KBM-7 (cell line): ENCODE data around the gene VWA1.
"Not testable (repeated sequence)": the region's sequence is repeated elsewhere in the genome, so short reads cannot be mapped to it uniquely, and the experiment has no call there.

Source experiments
- DNase-seq: peaks from one replicate; pipeline ENCODE4 v3.0.0-alpha.2; 2015
- in situ Hi-C: fragments of 300-500 bp; cut with MboI; formaldehyde crosslinking; loops from 2 replicates; pipeline ENCODE4 v1.14.3; 2020; ENCODE audit warnings: low sequenced_read_pairs, low pct_unique_long_range_greater_than_20kb, mixed read lengths

Gene VWA1

GRCh38 chr1:1450616-1451015, 15.1 kb downstream of the VWA1 start:
- DNase-seq, result not testable (repeated sequence)

GRCh38 chr1:1451696-1452364, 16.3 kb downstream of the VWA1 start:
- no peak for DNase-seq
- in situ Hi-C loops, result no loop called here

More at GRCh38 chr1:1450616-1451015, 15.1 kb downstream of the VWA1 start:
- in situ Hi-C loops, result not testable (repeated sequence)

GRCh38 chr1:1452365-1452739, 16.9 kb downstream of the VWA1 start:
- in situ Hi-C loops, DNase-seq: not testable (repeated sequence)

- DNase-seq, result no peak
- in situ Hi-C loops, result no loop called here
Measured at GRCh38 chr1:1452882-1453281, 17.4 kb downstream of the VWA1 start.

GRCh38 chr1:1454286-1455056, 19.0 kb downstream of the VWA1 start:
- in situ Hi-C loops, DNase-seq: not testable (repeated sequence)

GRCh38 chr1:1455366-1455884, 19.9 kb downstream of the VWA1 start:
- in situ Hi-C loops, result no loop called here
- DNase-seq, result no peak

GRCh38 chr1:1455934-1456333, 20.4 kb downstream of the VWA1 start:
- in situ Hi-C loops, DNase-seq: not testable (repeated sequence)

DNA sequence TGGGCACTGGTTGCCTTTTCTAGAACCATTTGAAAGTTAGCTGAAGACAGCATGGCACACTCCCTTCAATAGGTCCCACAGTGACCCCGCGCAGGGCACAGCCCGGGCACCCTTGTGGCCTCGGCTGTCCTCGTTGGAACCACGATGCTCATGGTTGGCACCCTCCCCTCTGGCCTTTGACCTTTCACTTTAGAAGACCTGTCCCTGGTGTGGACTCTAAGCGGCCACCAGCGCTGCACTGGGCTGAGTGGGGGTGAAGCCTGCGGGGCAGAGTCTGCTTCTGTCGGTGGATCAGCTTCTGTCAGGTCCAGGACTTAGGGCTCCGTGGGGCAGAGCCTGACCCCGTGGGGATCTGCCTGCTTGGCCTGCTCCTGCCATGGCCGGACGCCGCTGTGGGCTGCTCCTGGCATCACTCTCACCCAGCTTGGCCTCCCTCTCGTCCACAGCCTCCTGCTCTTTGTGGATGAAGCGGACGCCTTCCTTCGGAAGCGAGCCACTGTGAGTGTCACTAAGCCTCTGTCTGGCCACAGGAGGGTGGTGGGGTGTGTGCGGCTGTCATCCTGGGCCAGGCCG, 21.3 kb downstream of the VWA1 start:
- DNase-seq, in situ Hi-C loops: not testable (repeated sequence)

- in situ Hi-C loops, DNase-seq: not testable (repeated sequence)
Measured at GRCh38 chr1:1459156-1459555, 23.7 kb downstream of the VWA1 start.

GRCh38 chr1:1459711-1460110, 24.2 kb downstream of the VWA1 start:
- not testable (repeated sequence) for DNase-seq

DNA sequence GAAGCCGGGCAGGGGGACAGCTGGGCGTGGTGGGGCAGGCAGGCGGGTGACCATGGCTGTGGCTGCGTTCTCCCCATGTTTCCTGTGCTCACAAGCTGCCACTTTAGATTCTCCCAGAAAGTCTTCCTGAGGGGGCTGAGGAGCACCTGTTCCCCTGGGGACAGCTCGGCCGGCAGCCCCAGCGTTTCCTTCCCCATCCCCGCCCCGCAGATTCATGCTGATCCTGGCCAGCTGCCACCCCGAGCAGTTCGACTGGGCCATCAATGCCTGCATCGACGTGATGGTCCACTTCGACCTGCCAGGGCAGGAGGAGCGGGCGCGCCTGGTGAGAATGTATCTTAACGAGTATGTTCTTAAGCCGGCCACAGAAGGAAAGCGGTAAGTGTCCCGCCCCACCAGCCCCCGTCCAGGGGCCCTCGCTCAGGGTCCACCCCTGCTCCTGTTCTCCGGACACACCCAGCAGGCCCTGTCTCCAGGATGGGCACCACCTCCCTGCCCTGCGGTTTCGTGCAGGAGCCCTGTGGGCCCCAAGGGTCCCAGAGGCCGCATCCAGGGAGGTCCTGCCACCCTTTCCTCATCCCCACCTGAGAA, 25.1 kb downstream of the VWA1 start:
- DNase-seq, result no peak
- in situ Hi-C loops, result no loop called here

More at GRCh38 chr1:1459711-1460110, 24.2 kb downstream of the VWA1 start:
- in situ Hi-C loops, result not testable (repeated sequence)

DNA sequence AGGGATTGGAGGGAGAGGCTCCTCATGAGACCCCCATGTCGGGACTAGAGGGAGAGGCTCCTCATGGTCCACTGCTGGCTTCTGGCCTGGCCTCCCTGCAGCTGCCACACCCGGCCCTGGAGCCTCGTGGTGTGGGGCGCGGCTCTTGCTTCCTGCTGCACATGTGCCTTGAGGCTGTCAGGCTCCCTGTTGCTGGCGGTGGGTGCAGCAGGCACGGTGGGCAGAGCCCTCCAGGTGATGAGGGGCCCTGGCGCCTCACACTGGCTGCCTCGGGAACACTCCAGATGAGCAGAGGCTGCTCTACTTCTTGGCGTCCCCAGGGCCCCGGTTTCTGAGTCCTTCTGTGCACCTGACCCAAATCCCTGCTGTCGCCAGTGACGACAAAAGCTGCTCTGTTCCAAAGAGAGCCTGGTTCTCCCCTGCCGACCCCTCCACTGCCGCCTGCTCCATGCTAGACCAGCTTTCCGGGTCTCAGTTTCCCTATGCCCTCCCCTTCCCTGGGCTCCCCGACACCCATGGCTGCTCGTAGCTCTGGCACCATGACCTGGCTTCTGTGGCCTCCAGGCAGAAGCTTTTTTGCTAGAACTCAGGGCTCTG, 26.3 kb downstream of the VWA1 start:
- DNase-seq, result no peak
- in situ Hi-C loops, result no loop called here

DNA sequence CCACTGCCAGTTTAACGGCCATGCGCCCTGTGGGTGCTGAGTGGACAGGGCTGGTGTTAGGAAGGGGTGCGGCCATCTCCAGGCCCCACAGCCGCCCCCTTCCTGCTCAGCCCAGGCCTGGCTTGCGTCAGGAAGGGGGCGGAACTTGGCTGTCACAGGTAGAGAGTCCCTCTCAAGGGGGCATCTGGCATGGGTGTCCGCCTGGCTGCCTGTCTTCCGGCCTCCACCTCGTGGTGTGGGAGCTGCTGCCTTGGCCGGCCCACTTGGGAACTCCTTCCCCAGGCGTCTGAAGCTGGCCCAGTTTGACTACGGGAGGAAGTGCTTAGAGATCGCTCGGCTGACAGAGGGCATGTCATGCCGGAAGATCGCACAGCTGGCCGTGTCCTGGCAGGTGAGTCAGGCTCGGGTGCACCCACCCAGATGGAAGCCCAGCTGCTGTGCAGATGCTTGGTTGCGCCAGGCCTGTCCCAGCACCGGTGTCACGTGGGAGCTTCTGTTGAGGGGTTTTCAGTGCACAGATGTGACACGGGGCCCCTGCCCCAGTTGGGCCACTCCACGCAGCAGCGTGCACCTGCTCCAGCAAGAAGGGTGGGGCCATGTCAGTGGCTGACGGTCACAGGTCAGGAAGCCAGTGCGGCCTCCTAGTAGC, 27.0 kb downstream of the VWA1 start:
- in situ Hi-C loops, result no loop called here
- DNase-seq, result no peak

DNA sequence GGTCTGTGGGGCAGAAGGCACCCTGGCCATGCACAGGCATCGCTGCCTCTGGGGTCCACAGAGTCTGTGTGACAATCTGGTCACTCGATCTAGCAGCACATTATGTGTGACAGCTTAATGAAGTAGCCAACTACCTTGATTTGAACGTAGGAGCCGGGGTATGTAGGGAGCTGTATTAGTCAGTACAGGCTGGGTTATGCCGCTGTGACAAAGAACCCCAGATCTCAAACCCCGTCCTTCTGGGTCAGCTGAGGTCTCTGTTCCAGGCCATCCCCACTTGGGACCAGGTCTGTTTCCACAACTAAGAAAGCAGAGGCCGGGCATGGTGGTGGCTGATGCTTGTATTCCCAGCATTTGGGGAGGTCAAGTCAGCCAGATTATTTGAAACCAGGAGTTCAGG, 27.8 kb downstream of the VWA1 start:
- in situ Hi-C loops, result no loop called here
- no peak for DNase-seq

DNA sequence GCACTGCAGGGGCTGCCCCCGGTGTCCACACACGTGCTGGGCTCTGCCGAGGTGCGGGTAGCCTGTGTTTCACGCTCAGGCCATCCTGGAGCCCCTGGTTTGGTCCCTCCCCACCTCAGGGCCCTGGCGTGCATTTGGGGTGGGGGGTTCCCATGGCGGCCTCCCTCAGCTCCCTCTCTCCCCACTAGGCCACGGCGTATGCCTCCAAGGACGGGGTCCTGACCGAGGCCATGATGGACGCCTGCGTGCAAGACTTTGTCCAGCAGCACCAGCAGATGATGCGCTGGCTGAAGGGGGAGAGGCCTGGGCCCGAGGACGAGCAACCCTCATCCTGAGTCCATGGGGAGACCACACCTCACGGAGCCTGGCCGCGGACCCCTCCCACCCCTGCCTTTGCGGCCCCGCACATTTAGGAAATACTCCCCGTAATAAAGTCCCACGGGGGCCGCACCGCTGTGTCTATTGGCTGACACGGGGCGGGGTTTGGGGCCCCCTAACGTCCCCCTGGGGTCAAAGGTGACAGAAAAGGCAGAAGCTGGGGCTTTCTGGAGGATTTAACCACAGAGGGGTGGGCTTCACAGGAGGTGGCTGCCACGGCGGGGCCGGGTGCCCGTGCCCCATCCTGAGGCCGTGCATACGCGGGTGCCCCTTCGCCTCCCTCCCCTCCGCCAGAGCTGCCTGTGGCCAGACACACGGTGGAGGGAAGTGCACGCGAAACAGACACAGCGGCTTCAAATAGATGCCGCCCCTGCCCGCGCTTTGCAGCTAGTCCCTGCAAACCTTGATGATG, 32.9 kb downstream of the VWA1 start:
- DNase-seq, in situ Hi-C loops: not testable (repeated sequence)

GRCh38 chr1:1470626-1471388, 35.3 kb downstream of the VWA1 start:
- in situ Hi-C loops, result no loop called here
- no peak for DNase-seq

GRCh38 chr1:1471389-1472052, 36.0 kb downstream of the VWA1 start, which contains the start of gene ATAD3B:
ATAD3B (plus strand) TSS chr1:1471765; CDS start chr1:1471885, 120 bp downstream.
- peak; percentile 86 for DNase-seq
- in situ Hi-C loops, result no loop called here
